BE2C (cell line): Measurements from ENCODE around the gene PRKN.

ENCODE experiments used
- DNase-seq: peaks from one replicate; pipeline ENCODE4 v3.0.0-alpha.2; 2020
- H3K27me3 ChIP-seq: fragments of 250-450 bp; sonication (Bioruptor Pico); 2 replicates; pipeline ENCODE4 v1.5.1; 2020; ENCODE audit warnings: mild to moderate bottlenecking
- H3K36me3 ChIP-seq: fragments of 250-450 bp; sonication (Bioruptor Pico); 2 replicates; pipeline ENCODE4 v1.5.1; 2020; ENCODE audit warnings: mild to moderate bottlenecking
- H3K4me1 ChIP-seq: fragments of 250-450 bp; sonication (Bioruptor Pico); 2 replicates; pipeline ENCODE4 v1.5.1; 2020
- H3K4me3 ChIP-seq: 2 replicates; pipeline ENCODE4 v1.5.1; 2011; ENCODE audit warnings: low read depth, low read length
- H3K9me3 ChIP-seq: fragments of 250-450 bp; sonication (Bioruptor Pico); 2 replicates; pipeline ENCODE4 v1.5.1; 2020
- CTCF ChIP-seq: IDR thresholded peaks from 2 replicates; pipeline ENCODE4 v1.5.1; 2012; ENCODE audit warnings: mild to moderate bottlenecking, low read depth, low read length

Gene PRKN

DNA sequence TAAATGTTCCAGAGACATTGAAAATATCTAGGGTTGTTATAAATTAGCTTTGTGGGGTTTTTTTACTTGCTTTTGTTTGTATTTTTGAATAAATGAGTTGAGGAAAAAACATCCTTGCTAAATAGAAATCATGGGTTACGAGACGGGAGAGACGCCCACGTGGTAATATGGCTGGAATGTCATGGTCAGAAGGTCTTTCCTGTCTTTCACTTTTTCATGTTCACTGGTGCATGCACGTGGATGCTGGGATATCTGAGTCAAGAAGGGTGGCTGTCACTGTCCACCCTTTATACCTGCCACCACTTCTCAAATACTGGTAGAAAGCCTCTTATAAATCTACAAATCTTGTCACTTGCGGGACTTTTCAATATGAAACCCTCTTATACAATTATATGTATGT, 1195.0 kb downstream of the PRKN start:
- H3K4me3 ChIP-seq, result no peak overlapping the region
- H3K9me3 ChIP-seq, result no peaks in the 10 kb centered on the region
- no peaks in the 10 kb centered on the region for H3K4me1 ChIP-seq
- H3K36me3 ChIP-seq, result no peaks in the 10 kb centered on the region
- no peak for DNase-seq
- no peak for TF ChIP-seq CTCF
- H3K27me3 ChIP-seq, result no peaks in the 10 kb centered on the region

- Histone ChIP-seq H3K27me3 (no peaks in the 10 kb centered on the region), H3K4me3 (no peak overlapping the region), H3K36me3 (no peaks in the 10 kb centered on the region), H3K4me1 (no peaks in the 10 kb centered on the region), H3K9me3 (no peaks in the 10 kb centered on the region; the same call in 1 of the 2 replicates)
- no peak for DNase-seq
- no peak for TF ChIP-seq CTCF
These were observed 1200.8 kb downstream of the PRKN start for GRCh38 chr6:161526794-161527193.

DNA sequence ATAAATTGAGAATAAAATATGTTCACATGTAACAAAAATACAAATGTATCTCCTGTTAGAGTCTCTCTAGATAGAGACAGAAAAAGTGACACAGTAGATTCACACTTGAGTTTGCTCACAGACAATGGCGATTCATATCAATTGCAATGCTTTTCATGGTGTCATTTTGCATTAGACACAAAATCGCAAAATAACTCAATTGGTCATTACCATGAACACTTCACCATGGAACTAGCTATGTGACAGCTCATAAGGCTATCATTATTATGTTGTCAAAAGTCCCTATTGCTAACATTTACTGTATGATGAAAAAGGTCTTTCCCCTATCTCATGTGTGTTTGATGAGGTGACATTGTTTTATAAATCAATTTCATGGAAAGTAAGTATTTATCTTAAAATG, 1204.2 kb downstream of the PRKN start:
- Histone ChIP-seq H3K27me3 (no peaks in the 10 kb centered on the region), H3K9me3 (no peaks in the 10 kb centered on the region; the same call in 1 of the 2 replicates), H3K36me3 (no peaks in the 10 kb centered on the region), H3K4me3 (no peak overlapping the region), H3K4me1 (no peaks in the 10 kb centered on the region)
- no peak for DNase-seq
- TF ChIP-seq CTCF, result no peak

DNA sequence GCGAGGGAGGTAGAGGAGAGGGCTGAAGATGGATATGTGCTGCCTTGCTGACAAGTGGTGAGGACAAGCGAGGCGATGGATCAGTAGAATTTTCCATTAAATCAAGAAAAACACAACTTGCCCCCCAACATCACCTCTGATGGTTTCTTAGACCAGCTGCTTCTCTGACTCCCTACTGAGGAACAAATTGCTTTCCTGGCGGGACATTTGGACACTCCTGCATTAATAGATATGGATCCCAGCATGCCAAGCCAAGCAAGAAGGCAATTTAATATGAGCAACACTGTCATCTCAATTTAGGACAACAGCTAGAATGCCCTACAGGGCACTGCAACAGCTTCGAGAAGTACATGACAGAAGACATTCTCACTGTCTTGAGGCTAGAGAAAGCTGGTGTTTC, 1205.3 kb downstream of the PRKN start:
- TF ChIP-seq CTCF, result no peak
- Histone ChIP-seq H3K4me3 (no peak overlapping the region), H3K27me3 (no peaks in the 10 kb centered on the region), H3K36me3 (no peaks in the 10 kb centered on the region), H3K4me1 (no peaks in the 10 kb centered on the region), H3K9me3 (no peaks in the 10 kb centered on the region; the same call in 1 of the 2 replicates)
- DNase-seq, result no peak

- no peak for TF ChIP-seq CTCF
- H3K36me3 ChIP-seq, result no peaks in the 10 kb centered on the region
- no peaks in the 10 kb centered on the region for H3K27me3 ChIP-seq
- H3K9me3 ChIP-seq, result no peaks in the 10 kb centered on the region
- DNase-seq, result no peak
- H3K4me1 ChIP-seq, result no peaks in the 10 kb centered on the region
- H3K4me3 ChIP-seq, result no peak overlapping the region
These were observed 1216.0 kb downstream of the PRKN start for GRCh38 chr6:161511447-161512095.

DNA sequence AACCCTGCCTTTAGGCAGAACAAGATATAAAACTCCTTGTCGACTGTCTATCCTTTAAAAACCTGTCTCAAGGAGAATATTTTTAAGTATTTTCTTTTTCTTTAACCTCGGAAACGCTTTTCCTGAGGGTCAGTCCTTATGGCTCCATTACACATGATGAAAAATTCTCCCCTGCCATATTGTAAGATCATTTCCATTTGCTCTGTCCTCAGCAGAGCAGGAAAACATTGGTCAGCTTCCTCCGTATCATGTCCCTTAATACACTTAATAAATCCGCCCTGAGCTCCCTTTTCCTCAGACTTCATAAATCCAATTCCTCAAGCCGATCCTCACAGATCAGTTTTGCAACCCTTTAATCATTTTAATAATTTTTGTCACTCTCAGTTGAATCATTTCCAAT, 1219.2 kb downstream of the PRKN start:
- no peaks in the 10 kb centered on the region for H3K36me3 ChIP-seq
- DNase-seq, result no peak
- H3K27me3 ChIP-seq, result no peaks in the 10 kb centered on the region
- no peaks in the 10 kb centered on the region for H3K9me3 ChIP-seq
- H3K4me1 ChIP-seq, result no peaks in the 10 kb centered on the region
- TF ChIP-seq CTCF, result no peak
- no peak overlapping the region for H3K4me3 ChIP-seq
